K562 (cell line): ENCODE results near the gene NRSN2. TPM values are rescaled to one million over a fixed set of nuclear protein-coding genes. Genes with fewer than 3 reads are reported as not detected.
A peak's percentile ranks its signal among the peaks of the same experiment; 100 is the strongest.

Source experiments
- ARID1B ChIP-seq: fragments of 450-650 bp; IDR thresholded peaks from 2 replicates; pipeline ENCODE4 v1.6.1; 2016; ENCODE audit warnings: antibody characterized with exemption, mild to moderate bottlenecking, inconsistent platforms
- BACH1 ChIP-seq: fragments of 200-800 bp; sonication (Bioruptor generic); IDR thresholded peaks from 2 replicates; pipeline ENCODE4 v1.6.1; 2016; ENCODE audit warnings: missing genetic modification characterization, missing compliant biosample characterization
- BRF1 ChIP-seq: IDR thresholded peaks from 3 replicates; pipeline ENCODE4 v1.6.1; 2011; ENCODE audit warnings: borderline replicate concordance, mild to moderate bottlenecking; ENCODE audit not compliant: insufficient read length; ENCODE audit errors: extremely low read depth
- CREM ChIP-seq: IDR thresholded peaks from 2 replicates; pipeline ENCODE4 v1.6.1; 2014; ENCODE audit warnings: antibody characterized with exemption, low read depth
- CXXC5 ChIP-seq: fragments of 250-450 bp; sonication (Bioruptor Pico); IDR thresholded peaks from 2 replicates; pipeline ENCODE4 v1.8.0; 2022; ENCODE audit warnings: inconsistent platforms, mild to moderate bottlenecking, moderate library complexity
- MEF2D ChIP-seq: conservative IDR thresholded peaks from 2 replicates; pipeline ENCODE4 v1.6.1; 2016; ENCODE audit warnings: low read depth, missing genetic modification characterization, missing compliant biosample characterization
- NR4A1 ChIP-seq, 2 experiments: fragments of 250-450 bp in 1 of 2; fragments of 450-650 bp in 1 of 2; sonication (Bioruptor Pico) in 1 of 2; IDR thresholded peaks; 2 replicates each; pipeline versions ENCODE4 v1.4.0 to v1.6.1; 2016 to 2020; ENCODE audit warnings: mild to moderate bottlenecking in 2 of 2, missing compliant biosample characterization in 1 of 2, missing genetic modification characterization in 1 of 2, moderate library complexity in 1 of 2
- RBFOX2 ChIP-seq: fragments of 200-400 bp; formaldehyde crosslinking; IDR thresholded peaks from 2 replicates; pipeline ENCODE4 v1.6.1; 2017; ENCODE audit warnings: low read depth, mild to moderate bottlenecking, low read length, moderate library complexity
- RBM25 ChIP-seq: fragments of 200-400 bp; formaldehyde crosslinking; IDR thresholded peaks from 2 replicates; pipeline ENCODE4 v1.6.1; 2018; ENCODE audit warnings: low read length, low read depth, moderate library complexity; ENCODE audit not compliant: severe bottlenecking
- RBM34 ChIP-seq: fragments of 200-400 bp; formaldehyde crosslinking; IDR thresholded peaks from 2 replicates; pipeline ENCODE4 v1.6.1; 2018; ENCODE audit warnings: low read length, borderline replicate concordance; ENCODE audit not compliant: insufficient read depth
- SLC30A9 ChIP-seq: fragments of 250-450 bp; sonication (Bioruptor Pico); IDR thresholded peaks from 2 replicates; pipeline ENCODE4 v1.8.0; 2022; ENCODE audit warnings: mild to moderate bottlenecking, moderate library complexity
- SMARCE1 ChIP-seq: fragments of 450-650 bp; IDR thresholded peaks from 2 replicates; pipeline ENCODE4 v1.7.1; 2016; ENCODE audit warnings: mild to moderate bottlenecking
- TCF3 ChIP-seq: sonication (generic); formaldehyde crosslinking; IDR thresholded peaks from 2 replicates; pipeline ENCODE4 v1.4.0; 2020; ENCODE audit warnings: mild to moderate bottlenecking, missing genetic modification reagents
- TFE3 ChIP-seq: fragments of 450-650 bp; formaldehyde crosslinking; IDR thresholded peaks from 2 replicates; pipeline ENCODE4 v1.4.0; 2020; ENCODE audit warnings: mild to moderate bottlenecking, mixed read lengths
- TOE1 ChIP-seq, 2 experiments: fragments of 450-650 bp in 1 of 2; sonication (generic) in 1 of 2; formaldehyde crosslinking in 1 of 2; IDR thresholded peaks; 2 replicates each; pipeline versions ENCODE4 v1.7.1 to v1.8.0; 2016 to 2022; ENCODE audit warnings: borderline replicate concordance in 2 of 2, mild to moderate bottlenecking in 2 of 2, antibody characterized with exemption in 1 of 2, inconsistent platforms in 1 of 2, low read depth in 1 of 2, missing genetic modification reagents in 1 of 2, moderate library complexity in 1 of 2
- ZFP91 ChIP-seq: sonication (generic); formaldehyde crosslinking; IDR thresholded peaks from 2 replicates; pipeline ENCODE4 v1.8.0; 2022; ENCODE audit warnings: mild to moderate bottlenecking, missing genetic modification reagents
- ZNF609 ChIP-seq: sonication (generic); formaldehyde crosslinking; IDR thresholded peaks from 2 replicates; pipeline ENCODE4 v1.8.1; 2023; ENCODE audit warnings: missing genetic modification reagents, mild to moderate bottlenecking, borderline replicate concordance
- polyA plus RNA-seq, 8 experiments: library from polyadenylated mRNA; depleted of rRNA in 4 of 8; stranded (reverse) in 5 of 8; unstranded in 3 of 8; fragments of >200 nt; fragmentation: Nextera tagmentation in 2 of 8; fragmentation: Illumina TruSeq in 1 of 8; extraction: Ambion mirVana in 2 of 8; extraction: Trizol in 1 of 8; gene quantifications; 2 replicates each; pipeline versions ENCODE4 v1.2.1 to v1.2.3, GENCODE V29; 2011 to 2014; ENCODE audit warnings: inconsistent platforms in 1 of 8, missing spikeins in 1 of 8
- total RNA-seq, 7 experiments: library from RNA; depleted of rRNA in 6 of 7; stranded (reverse); fragments of >200 nt in 6 of 7; fragmentation: Illumina TruSeq in 2 of 7; extraction: Trizol in 2 of 7; gene quantifications; 2 replicates each; pipeline versions ENCODE4 v1.2.1 to v1.2.3, GENCODE V29; 2011 to 2021; ENCODE audit warnings: low replicate concordance in 1 of 7

The NRSN2 gene
- total and polyA plus RNA-seq, 9 of the 15 experiments (the other 6 are each of a cell fraction or from before 2014, with no cell fraction given), result 7.5 to 29.7 (median 11.1) TPM

GRCh38 chr20:400454-401275 lies 53.8 kb downstream of the NRSN2 start (continued):
- TF ChIP-seq ARID1B, result peak; percentile 16; the same call in 1 of the 2 replicates
- no peak for TF ChIP-seq ZNF609
- no peak for TF ChIP-seq RBM25
- TF ChIP-seq SLC30A9 (CRISPR knock-in tag), result no peak
- TF ChIP-seq BACH1 (tag), result peak; percentile 78
- no peak for TF ChIP-seq NR4A1 (CRISPR knock-in tag; IDR thresholded peaks at IDR 0.05)
- peak; percentile 26; the same call in 1 of the 2 replicates for TF ChIP-seq NR4A1 (tag; IDR thresholded peaks at IDR 0.05)
- no peak for TF ChIP-seq RBM34
- peak; percentile 24; the same call in 1 of the 2 replicates for TF ChIP-seq TCF3 (CRISPR knock-in tag)
- peak; percentile 95 for TF ChIP-seq TOE1 (IDR thresholded peaks at IDR 0.05; ENCODE audit: borderline replicate concordance)
- 0 out of 2 replicates have a peak, but pooled peaks have one; percentile 71 for TF ChIP-seq TOE1 (CRISPR knock-in tag; IDR thresholded peaks at IDR 0.05; ENCODE audit: borderline replicate concordance, low read depth)
- TF ChIP-seq CXXC5 (CRISPR knock-in tag), result peak; percentile 39
- peak; percentile 96 for TF ChIP-seq TFE3 (CRISPR knock-in tag)
- 0 out of 2 replicates have a peak, but pooled peaks have one; percentile 6 for TF ChIP-seq CREM
- no peak for TF ChIP-seq ZFP91 (CRISPR knock-in tag)
- no peak for TF ChIP-seq BRF1
- TF ChIP-seq MEF2D (tag), result 0 out of 2 replicates have a peak, but pooled peaks have one; percentile 26
- TF ChIP-seq SMARCE1, result 0 out of 2 replicates have a peak, but pooled peaks have one; percentile 17
- TF ChIP-seq RBFOX2, result peak; percentile 54; the same call in 1 of the 2 replicates
